Fibroblast of skin of right biceps (primary cell): Measurements from ENCODE around the gene TLR1.
A peak's percentile ranks its signal among the peaks of the same experiment; 100 is the strongest.
"Not testable (repeated sequence)": the region's sequence is repeated elsewhere in the genome, so short reads cannot be mapped to it uniquely, and the experiment has no call there.

ENCODE experiments used
- DNase-seq: peaks from one replicate; pipeline ENCODE4 v3.0.0-alpha.2; 2013

Gene TLR1

DNA sequence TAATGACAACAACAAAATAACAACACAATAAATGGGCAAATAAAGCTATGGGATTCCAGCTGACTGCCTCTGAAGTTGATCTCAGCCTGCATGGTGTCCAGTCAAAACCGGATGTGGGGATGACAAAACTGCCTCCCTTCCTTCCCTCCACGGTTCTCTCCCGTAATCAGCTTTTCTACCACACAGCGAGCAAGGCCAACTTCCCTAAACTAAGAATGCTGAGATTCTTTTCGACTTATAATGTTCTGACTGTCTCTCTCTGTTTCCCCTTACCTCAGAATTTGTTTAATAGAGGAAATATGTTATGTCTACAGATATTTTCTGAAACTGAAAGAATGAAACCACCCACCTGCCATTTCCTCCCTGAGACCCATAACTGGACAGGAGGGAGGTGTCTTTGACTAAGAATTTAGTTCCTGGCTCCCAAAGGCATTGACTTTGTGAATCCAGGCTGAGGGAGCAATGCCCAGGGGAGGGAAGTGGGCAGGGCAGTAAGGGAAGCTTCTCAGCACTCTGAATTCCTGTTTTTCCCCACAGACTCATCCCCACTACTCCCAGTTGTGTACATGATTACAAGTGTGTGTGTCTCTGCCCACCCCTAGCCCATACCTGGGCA lies 1.0 kb upstream of the TLR1 start:
- no peak for DNase-seq

DNA sequence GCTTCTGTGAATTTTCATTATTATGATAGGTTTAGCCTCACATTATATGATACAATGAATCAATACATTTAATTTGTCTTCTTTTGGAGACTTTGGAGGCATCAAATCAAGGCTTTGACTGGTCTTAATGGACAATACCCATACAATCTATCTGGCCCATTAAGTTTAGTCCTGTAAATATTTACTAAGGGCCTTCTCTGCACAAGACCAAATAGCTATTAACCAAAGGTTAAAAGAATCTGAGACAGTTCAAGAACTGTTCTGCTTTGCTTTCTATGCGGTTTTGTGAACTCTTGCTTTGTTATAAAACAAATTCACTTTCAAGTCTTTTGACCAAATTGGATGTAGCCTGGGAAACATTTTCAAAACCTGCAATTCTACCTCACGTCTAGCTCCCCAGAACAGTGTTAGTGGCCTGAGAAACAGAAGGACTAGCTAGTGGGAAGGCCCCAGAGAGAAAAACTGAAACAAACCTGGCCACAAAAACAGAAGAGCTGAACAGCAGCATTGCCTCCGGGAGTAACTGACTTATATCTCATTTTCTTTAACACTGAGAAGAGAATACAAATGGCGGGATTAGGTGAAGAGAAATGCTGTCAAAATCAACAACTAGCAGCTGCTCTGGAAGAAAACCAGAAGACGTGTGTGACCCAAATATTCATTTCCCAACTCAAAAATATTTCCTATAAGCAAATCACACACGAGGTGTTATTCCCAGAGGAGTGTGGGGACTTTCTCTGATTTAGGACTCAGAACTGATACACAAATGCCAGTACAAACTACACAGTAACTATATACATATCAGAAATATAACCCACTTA lies 548 bp downstream of the TLR1 start:
- DNase-seq: no peak

DNA sequence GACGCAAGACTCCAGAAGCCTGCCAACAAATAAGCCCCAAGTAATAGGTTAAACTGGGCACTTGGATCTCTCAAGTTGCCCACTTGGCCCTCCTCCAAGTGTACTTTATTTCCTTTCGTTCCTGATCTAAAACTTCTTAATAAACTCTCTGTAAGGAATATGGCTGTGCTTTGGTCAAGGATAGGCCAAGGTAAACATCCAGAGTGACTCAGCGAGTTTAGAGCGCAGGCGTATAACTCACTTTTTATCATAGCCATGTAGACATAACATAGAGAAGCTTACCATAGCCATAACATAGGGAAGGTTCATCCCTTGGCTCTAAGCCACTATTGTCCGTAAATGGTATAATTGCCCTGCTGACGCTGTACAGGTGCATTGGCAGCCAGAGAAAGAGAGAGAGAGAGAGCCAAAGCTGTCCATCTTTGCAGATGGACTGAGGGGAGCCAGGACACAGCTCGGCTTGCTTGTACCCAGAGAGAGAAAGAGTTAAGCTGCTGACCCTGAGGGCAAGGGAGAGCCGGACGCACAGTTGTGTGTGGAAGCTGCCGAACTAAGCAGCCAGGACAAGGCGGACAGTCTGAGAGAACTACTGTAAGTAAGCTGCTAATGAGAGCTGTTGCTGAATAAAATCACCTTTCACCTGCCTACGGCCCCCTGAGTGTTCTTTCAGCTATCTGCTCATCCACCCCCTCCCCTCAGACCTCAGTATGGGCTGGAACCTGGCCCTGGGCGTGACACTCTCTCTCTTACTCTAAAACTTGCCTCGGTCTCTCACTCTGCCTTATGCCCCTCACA lies 1.8 kb downstream of the TLR1 start:
- no peak for DNase-seq

DNA sequence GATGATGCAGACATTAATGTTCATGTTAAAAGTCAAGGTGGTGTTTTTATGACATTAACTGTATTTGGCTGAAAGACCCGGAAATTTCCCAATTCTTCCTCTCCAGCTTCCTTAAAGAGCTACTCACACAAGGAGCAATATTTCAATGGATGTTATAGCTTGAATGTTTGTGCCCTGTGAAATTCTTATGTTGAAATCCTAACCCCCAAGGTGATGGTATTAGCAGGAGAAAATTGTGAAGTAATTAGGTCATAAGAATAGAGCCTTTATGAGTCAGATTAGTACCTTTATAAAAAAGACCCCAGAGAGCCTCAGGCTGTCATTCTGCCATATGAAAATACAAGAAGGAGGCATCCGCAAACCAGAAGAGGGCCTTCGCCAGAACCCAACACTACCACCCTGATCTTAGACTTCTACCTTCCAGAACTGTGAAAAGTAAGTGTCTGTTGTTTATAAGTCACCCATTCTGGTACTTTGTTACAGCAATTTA lies 3.6 kb downstream of the TLR1 start:
- DNase-seq: no peak

DNA sequence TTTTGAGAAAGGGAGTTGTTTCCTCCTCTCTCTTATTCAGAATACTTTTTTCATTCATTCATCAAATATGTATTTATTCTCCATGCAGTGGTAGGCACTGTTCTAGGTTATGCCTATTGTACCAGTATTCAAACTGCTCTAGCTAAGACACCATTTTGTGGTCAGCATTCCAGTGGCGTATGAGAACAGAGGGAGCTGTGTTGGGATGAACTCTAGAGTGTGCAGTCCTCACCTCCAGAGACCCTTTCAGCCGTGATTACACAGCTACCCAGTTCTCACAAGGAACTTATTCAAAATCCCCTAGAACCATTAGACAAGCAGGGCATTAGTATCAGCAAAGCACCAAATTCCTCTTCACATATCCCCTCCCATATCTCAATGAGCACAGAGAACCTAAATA lies 4.2 kb downstream of the TLR1 start:
- DNase-seq: no peak

DNA sequence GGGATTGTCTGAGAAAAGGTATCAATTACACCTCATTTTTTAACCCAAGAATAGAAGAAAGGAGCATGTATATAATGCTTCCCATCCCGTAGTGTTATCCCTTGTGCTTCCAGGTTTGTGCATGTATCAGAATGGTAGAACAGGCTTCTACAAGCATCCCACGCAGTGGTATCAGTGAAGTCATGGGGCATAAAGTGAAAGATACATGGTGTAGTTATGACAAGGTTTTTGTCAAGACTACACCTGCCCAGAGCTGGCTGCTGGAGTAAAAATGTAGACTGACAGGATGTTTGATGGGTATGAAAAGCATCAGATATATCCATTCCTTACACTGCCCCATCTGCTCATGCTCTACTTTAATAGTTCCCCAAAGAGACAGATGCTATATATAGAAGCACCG lies 9.5 kb downstream of the TLR1 start:
- no peak for DNase-seq

DNA sequence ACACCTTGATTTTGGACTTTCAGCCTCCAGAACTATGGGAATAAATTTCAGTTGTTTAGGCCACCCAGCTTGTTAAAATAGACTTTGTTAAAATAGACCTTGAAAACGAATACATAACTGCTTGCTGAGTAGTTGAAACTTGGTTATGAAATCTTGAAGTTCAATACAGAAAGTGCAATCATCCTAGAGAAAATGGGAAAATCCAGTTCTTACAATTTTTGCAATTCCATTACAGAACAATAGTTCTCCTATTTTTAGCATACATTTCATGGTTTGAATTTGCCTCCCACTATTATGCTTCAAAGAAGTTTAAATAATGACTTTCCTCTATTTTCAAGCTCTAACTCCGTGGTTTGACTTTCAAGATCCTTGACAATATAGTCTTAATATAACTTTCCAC lies 10.5 kb downstream of the TLR1 start:
- DNase-seq: no peak

DNA sequence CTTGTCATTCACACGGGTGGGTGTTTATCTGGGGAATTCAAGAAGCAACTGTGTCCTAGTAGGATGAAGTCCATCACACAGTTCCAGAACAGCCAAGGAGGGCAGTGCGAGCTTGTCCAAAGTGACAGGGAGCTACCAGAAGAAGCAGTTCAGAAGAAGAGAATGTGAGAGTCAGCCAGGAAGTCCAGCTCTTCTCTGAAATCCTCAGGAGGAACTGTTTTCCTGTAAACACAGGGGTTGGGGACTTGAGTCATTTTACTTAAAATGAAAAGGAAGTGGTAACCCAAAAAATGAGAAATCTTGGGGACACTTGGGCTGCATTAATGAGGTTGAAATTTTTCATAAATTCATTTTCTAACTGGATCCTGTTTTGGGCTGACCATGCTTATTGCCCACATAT lies 13.6 kb downstream of the TLR1 start:
- DNase-seq: no peak

DNA sequence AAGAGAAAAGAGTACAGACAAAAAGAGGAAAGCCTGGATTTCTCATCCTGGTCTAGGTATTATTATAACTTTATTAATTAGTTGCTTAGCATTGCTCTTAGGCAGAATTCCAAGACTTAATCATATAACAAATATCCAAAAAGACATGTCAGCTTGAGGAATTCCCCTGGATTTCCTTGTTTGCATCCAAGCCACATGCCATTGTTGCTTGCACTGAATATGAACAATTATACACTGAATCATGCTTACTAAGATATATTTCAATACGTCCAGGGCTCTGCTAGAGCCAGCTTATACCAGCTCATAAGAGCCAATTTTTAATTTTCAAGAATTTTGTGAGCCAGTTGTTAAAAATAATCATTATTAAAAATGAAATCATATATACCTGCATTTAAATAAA lies 16.3 kb downstream of the TLR1 start:
- DNase-seq: peak; percentile 52

DNA sequence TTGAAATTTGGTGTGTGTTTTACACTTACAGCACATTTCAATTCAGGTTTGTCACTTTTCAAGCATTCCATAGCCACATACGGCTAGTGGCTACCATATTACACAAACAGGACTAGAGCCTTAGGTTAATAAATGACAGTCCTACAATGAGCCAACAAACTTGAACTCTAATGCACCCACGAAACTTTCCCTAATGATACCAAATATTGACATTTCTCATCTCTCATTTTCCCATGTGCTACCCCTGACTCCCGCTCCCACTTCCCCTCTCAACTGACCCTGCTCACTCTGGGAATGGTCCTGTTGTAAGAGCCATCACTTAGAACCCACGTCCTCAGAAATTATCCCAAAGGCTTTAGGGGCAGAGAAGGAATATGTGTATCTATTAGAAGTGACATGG lies 16.9 kb downstream of the TLR1 start:
- DNase-seq: no peak

DNA sequence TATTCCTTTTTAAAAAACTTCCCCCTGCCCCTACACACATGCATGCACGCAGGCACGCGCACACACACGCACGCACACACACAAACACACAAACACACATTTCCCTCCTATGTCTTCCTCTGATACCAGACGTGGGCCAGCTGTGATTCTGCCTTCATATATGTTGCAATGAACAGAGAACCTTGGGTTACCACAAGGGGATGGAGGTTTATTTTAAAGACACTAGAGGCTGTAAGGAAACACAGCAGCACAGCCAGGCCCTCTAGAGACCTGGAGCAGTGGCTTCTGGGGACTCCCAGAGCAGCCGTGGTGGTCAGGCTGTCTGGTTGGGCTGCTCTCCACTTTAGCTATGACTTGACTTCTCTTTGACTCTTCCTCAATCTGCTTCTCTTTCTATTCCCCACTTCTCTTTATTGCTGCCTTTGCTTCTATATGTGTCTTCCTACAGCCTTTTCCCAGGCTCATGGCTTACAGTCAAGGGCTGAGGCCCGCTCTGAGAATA lies 18.6 kb downstream of the TLR1 start:
- no peak for DNase-seq

DNA sequence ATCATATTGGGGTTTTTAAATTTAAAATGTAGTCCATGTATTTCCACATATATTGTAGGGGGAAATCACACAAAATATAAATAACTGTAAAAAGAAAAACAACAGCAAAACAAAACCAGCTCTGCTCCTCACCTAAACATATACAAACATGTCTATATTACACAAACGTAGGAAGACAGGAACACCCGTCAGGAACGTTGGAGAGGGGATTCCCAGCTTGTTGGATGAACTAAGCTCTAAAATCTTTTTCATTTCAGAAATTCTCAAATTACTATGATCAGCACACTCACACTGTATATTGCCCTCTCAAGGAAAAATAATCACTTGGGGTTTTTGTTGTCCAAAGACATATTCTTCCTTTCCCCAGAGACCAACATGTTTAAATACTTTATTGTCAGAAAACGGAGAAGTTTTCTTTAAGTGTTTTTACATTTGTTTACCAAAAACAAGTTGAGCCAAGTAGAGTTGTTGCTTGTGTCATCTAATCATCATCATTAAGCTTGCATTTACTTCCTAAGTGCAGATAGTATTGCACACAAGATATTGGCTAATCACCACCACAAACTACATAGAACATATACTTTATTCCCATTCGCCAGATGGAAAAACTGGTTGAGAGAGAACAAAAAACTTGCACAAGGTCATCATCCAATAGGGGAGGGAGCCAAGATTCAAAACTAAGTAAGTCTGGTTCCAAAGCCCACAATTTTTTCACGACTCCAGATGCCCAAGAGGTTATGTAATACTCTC lies 19.4 kb downstream of the TLR1 start:
- no peak for DNase-seq

DNA sequence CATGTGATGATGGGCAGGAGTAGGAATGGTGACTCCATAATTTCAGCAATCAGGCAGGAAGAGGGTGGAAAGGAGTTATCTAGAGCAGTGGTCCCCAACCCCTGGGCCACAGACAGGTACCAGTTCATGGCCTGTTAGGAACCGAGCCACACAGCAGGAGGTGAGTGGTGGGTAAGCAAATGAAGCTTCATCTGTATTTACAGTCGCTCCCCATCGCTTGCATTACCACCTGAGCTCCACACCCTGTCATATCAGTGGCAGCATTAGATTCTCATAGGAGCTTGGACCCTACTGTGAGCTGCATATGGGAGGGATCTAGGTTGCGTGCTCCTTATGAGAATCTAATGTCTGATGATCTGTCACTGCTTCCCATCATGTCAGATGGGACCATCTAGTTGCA lies 20.4 kb downstream of the TLR1 start:
- no peak for DNase-seq

DNA sequence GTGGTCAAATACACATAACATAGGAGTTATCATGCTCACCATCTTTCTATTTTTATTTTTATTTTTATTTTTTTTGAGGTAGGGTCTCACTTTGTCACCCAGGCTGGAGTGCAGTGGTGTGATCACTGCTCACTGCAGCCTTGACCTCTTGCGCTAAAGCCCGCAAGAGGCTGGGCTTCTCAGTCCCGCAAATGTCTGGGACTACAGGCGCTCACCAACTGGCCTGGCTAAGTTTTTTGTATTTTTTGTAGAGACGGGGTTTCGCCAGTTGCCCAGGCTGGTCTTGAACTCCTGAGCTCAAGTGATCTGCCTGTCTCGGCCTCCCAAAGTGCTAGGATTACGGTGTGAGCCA lies 21.5 kb downstream of the TLR1 start:
- no peak for DNase-seq

DNA sequence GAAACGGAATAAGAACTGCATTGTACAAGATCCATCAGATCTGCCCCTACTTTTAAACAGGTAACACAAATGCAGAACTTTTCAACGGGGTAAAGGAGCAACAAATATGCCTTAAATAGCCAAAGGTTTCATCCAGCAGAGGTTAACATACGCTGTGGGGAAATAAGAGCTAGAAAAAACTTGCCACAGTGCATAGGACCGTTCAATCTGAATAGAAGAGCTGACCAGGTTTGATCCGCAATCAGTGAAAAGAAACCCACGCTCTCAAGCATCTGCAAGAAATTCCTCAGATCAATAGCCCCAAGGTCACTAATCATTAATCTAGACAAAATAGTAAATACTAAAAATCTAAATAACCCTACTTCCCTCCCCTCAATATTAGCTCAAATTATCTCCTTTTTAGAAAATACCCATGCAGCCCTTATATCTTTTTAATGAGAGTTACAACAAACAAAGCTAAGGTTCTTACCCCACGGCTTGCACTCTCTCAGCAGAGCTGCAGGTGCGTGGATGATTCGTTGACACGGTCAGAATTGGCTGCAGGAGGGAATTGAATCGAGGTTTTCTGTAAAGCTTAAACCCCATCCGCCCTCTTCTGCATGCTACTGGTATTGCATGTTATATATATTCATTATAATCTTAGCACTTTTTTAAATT lies 22.0 kb downstream of the TLR1 start, which contains the start of gene TLR10:
TSS of gene TLR10 (minus strand) at position 539 of the 657 bp plus-strand sequence. CDS start 7,400 bp downstream, outside the sequence.
- peak; percentile 39 for DNase-seq

DNA sequence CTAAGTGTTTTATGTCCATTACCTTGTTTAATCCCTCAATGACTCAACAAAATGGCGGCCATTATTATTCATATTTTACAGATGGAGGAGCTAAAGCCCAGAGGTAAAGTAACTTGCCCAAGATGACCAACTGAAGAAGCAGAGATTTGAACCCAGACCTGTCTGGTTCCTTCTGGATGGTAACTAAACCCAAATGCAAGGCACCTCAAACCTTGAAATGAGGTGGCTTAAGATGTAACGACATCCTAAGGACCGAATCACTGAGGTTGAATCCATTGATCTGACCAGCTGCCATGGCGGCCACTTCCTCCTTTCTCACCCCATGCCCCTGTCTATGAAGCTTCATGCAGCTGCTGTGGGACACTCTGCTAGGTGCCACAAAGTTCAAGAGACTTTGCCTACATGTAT lies 22.7 kb downstream of the TLR1 start:
- no peak for DNase-seq

DNA sequence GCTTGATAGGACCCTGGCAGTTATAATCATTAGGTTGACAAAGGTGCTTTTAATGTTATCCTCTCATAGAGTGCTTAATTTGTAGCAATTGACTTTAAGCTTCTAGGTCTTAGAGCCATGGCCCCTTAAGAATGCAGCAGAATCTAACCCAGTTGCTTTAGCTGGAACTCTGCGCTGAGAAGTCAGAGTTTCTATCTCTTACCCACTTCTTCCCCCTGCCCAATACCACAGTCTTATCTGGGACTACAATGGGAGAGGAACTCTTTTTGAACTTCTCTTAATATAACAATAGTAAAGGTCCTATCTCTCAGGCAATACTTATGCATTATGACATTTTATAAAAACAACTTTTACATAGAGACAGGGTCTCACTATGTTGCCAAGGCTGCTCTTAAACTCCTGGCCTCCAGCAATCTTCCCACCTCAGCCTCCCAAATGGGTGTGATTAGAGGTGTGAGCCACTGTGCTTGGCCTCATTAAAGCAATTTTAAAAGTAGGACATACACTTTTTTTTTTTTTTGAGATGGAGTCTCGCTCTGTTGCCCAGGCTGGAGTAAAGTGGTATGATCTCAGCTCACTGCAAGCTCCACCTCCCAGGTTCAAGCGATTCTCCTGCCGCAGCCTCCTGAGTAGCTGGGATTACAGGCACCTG lies 23.6 kb downstream of the TLR1 start:
- no peak for DNase-seq

DNA sequence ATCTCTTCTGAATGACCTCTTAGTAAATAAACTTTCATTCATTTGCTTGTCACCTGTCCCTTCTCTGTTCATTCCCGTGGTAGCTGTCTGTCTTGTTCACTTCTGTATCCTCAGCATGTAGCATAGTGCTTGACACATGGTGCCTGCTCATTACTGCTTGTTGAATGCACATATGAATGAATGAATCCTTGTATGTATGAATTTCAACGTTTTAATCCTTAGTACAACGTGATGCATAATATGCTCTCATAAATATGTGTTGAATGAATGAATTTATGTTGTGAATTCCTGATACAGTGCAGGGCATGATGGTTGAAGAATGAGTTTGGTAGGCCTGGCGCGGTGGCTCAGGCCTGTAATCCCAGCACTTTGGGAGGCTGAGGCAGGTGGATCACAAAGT lies 24.8 kb downstream of the TLR1 start:
- DNase-seq: no peak

DNA sequence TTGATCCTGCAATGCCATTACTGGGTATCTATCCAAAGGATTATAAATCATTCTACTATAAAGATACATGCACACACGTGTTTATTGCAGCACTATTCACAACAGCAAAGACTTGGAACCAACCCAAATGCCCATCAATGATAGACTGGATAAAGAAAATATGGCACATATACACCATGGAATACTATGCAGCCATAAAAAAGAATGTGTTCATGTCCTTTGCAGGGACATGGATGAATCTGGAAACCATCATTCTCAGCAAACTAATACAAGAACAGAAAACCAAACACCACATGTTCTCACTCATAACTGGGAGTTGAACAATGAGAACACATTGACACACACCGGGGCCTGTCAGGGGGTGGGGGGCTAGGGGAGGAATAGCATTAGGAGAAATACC lies 26.7 kb downstream of the TLR1 start:
- not testable (repeated sequence) for DNase-seq

DNA sequence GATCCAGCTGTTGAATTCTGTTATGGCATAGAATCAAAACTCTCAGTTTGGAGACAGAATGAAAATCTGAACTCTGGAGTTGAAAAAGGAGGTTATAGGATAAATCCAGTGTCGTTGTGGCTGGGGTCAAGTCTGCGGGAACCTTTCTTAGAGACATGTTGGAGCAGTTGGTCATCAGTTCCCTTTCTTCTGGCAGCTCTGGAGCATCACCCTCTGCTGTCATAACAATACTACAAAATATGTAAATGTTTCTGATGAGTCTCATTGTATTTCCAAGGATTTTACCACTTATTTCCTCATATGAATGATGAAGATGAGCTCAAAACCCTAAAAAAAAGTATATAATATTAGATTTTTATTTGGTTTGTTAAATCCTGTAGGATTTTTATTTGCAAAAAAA lies 29.3 kb downstream of the TLR1 start:
- no peak for DNase-seq

DNA sequence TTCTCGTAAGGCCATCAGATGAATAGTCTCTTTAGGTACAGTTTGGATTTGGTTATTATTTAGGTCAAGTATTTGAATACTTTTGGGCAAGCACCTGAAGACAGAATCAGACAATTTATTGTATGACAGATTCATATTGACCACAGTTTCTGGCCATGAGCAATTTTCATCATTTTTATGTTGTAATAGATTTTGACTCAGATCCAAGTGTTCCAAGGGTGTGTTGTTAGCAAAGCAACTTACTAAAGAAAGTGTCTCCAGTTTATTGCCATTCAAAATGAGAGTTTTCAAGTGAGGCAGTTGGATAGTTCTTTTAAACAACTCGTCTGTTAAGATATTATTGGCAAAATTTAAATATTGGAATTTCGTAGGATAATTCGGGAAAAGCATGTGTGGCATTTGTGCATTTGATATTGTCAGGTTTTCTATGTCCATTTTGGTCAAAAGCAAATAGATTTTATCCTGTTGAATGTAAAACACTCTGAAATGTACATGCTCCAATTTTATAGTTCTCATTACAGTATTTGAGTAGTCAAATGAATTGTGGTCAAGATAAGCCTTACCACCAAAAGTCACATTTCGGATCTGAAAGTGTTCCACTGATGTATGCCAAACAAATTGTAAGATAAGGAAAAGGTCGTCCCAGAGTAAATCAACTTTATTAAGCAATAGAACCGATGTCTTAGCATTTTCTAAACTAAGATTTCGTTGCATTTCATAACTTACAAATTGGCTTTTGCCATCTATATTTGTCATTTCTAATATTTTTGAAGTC lies 30.2 kb downstream of the TLR1 start:
- DNase-seq: no peak
